Ovary (tissue), 3 donors: ENCODE results near the gene ANTXRL.

ENCODE experiments used
- CTCF ChIP-seq, 3 donors: fragments of 450-650 bp in 2 of 3; fragments of 200-600 bp in 1 of 3; IDR thresholded peaks; one replicate each; pipeline versions ENCODE4 v1.5.1 to v1.8.0; 2016 to 2022; ENCODE audit warnings: antibody characterized with exemption in 3 of 3, mild to moderate bottlenecking in 1 of 3
- EP300 ChIP-seq: sonication (generic); formaldehyde crosslinking; IDR thresholded peaks from one replicate; pipeline ENCODE4 v1.6.1; 2017; ENCODE audit warnings: antibody characterized with exemption
- POLR2A ChIP-seq: fragments of 450-650 bp; IDR thresholded peaks from one replicate; pipeline ENCODE4 v1.6.1; 2017; ENCODE audit warnings: antibody characterized with exemption, mild to moderate bottlenecking, moderate library complexity
- donor health status: DM: no; HTN: no; CAD: no.

GRCh38 chr10:46247181-46247475 is 39.7 kb upstream of the ANTXRL start:
- TF ChIP-seq CTCF (IDR thresholded peaks at IDR 0.05) (no peak), EP300 (no peak), POLR2A (no peak)
